Measurements from ENCODE around the gene RNF135.
"Not testable (repeated sequence)": the region's sequence is repeated elsewhere in the genome, so short reads cannot be mapped to it uniquely, and the experiment has no call there.

Gene RNF135

GRCh38 chr17:31002047-31002446, 31.2 kb downstream of the RNF135 start:
- Histone ChIP-seq H3K36me3 (ENCODE audit: control insufficient read depth, insufficient read depth, low read length) (peaks cover 2% of the 10 kb centered on the region; the same call in 1 of the 2 replicates), H3K9me3 (ENCODE audit: control insufficient read depth, insufficient read depth, low read length) (no peaks in the 10 kb centered on the region), H3K4me3 (ENCODE audit: low read length) (no peak overlapping the region), H3K27me3 (ENCODE audit: control insufficient read depth, insufficient read depth, low read length) (no peaks in the 10 kb centered on the region), H3K4me1 (ENCODE audit: control insufficient read depth, insufficient read depth, low read length) (no peaks in the 10 kb centered on the region; the same call in 1 of the 2 replicates), H3K27ac (ENCODE audit: low read length) (no peak overlapping the region)
- no CpG with 5 or more reads among the region's 7 CpGs for WGBS (ENCODE audit: insufficient coverage, insufficient read length)
- no peak for DNase-seq (ENCODE audit: low read depth, low spot score)

DNA sequence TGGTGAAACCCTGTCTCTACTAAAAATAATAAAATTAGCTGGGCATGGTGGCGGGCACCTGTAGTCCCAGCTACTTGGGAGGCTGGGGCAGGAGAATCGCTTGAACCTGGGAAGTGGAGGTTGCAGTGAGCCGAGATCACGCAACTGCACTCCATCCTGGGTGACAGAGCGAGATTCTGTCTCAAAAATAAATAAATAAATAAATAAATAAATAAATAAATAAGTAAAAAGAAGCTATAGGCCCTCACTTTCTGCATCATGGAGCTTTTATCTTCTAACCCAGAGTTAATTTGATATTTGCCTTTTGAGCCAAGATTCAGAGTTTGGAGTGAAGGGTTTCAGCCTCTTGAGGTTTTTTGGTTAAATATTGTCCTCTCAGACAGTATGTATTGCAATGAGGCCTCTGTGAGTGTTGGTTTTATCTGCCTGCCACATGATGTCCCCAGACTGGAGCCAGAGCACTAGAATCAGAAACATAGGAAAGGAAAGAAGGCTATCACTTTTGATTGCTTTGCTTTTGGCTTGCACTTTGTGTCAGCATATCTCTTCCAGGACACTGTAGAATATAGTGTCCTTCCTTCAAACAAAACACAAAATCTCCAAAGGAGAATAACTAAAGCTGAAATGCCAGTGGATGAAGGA, 32.5 kb downstream of the RNF135 start:
- Histone ChIP-seq H3K27me3 (ENCODE audit: control insufficient read depth, insufficient read depth, low read length) (no peaks in the 10 kb centered on the region), H3K4me1 (ENCODE audit: control insufficient read depth, insufficient read depth, low read length) (peaks cover 1% of the 10 kb centered on the region; the same call in 1 of the 2 replicates), H3K4me3 (ENCODE audit: low read length) (no peak overlapping the region), H3K36me3 (ENCODE audit: control insufficient read depth, insufficient read depth, low read length) (no peaks in the 10 kb centered on the region), H3K27ac (ENCODE audit: low read length) (no peak overlapping the region), H3K9me3 (ENCODE audit: control insufficient read depth, insufficient read depth, low read length) (no peaks in the 10 kb centered on the region)
- WGBS (ENCODE audit: insufficient coverage, insufficient read length) = no CpG with 5 or more reads among the region's 5 CpGs
- DNase-seq (ENCODE audit: low read depth, low spot score) = no peak

DNA sequence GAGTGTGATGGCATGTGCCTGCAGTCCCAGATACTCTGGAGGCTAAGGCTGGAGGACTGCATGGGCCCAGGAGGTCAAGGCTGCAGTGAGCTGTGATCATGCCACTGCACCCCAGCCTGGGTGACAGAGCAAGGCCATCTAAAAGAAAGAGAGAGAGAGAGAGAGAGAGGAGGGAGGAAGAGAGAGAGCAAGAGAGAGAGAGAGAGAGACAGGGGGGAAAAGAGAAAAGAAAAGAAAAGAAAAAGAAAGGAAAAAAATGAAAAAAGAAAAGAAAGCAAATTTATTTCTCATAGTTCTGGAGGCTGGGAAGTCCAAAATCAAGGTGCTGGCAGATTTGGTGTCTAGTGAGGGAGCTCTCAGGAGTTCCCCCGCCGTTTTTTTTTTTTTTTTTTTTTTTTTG, 33.3 kb downstream of the RNF135 start:
- WGBS (ENCODE audit: insufficient coverage, insufficient read length) = no CpG with 5 or more reads among the region's 2 CpGs
- no peak for DNase-seq (ENCODE audit: low read depth, low spot score)
- Histone ChIP-seq H3K9me3 (ENCODE audit: control insufficient read depth, insufficient read depth, low read length) (no peaks in the 10 kb centered on the region), H3K36me3 (ENCODE audit: control insufficient read depth, insufficient read depth, low read length) (no peaks in the 10 kb centered on the region), H3K4me3 (ENCODE audit: low read length) (no peak overlapping the region), H3K27ac (ENCODE audit: low read length) (no peak overlapping the region), H3K4me1 (ENCODE audit: control insufficient read depth, insufficient read depth, low read length) (0 out of 2 replicates have a peak, but pooled peaks cover 1% of the 10 kb centered on the region), H3K27me3 (ENCODE audit: control insufficient read depth, insufficient read depth, low read length) (no peaks in the 10 kb centered on the region)

DNA sequence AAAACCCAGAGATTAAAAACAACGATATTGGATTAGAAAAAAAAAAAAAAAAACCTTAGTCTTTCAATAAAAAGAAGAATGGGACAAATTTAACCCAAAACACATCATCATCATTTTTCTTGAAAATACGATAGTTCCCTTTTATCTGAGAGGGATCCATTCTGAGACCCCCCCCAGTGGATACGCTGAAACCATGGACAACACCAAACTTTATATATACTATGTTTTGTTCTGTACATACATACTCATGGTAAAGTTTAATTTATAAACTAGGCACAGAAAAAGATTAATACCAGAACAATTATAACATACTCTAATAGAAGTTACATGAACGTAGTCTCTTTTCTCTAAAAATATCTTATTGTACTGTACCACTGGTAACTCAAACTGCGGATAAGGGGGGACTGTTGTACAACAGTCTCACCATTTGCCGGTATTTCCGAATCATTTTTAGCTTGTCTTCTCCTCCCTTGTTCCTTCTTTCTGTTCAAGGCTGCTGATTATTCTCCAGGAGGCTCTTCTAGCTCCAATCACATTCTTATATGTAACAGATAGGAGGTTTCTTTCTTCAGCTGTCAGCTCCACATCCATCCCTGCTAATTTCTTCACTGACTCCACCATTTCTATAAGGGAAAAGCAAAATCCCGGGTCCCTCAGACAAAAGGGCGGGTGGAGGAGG, 37.0 kb downstream of the RNF135 start:
- Histone ChIP-seq H3K27me3 (ENCODE audit: control insufficient read depth, insufficient read depth, low read length) (no peaks in the 10 kb centered on the region), H3K4me3 (ENCODE audit: low read length) (peak overlapping the region; percentile 76; the same call in 1 of the 2 replicates), H3K9me3 (ENCODE audit: control insufficient read depth, insufficient read depth, low read length) (no peaks in the 10 kb centered on the region), H3K27ac (ENCODE audit: low read length) (no peak overlapping the region), H3K4me1 (ENCODE audit: control insufficient read depth, insufficient read depth, low read length) (0 out of 2 replicates have a peak, but pooled peaks cover 1% of the 10 kb centered on the region), H3K36me3 (ENCODE audit: control insufficient read depth, insufficient read depth, low read length) (no peaks in the 10 kb centered on the region)
- WGBS (ENCODE audit: insufficient coverage, insufficient read length) = no CpG with 5 or more reads among the region's 9 CpGs
- no peak for DNase-seq (ENCODE audit: low read depth, low spot score)

DNA sequence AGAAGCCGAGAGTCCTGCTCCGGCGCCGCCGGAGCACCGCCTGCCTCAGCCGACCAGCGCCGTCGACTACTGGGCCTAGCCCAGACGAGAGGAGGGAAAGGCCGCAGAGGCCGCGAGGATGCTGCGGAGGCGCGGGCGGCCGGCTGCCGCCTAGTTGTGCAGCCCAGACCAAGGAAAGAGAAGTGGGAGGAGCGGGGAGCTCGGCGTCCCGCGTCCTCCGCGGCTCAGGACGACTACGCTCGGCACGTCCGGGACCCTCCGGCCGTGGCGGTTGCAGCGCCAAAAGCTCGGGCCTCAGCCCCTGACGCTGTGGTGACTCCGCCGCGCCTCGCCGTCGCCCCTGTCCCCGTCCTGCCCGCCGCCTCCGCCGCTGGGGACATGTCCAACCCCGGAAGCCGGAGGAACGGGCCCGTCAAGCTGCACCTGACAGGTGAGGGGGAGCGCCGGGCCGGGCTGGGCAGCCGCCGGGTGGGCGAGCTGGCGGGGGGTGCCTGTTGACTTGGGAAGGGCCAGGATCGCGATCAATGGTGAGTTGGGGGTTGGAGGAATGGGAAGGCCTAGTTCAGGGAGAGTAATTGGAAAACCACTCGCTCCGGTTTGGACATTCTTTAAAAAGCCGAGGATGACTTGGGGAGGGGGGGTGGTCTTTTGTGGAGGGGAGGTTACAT, 37.7 kb downstream of the RNF135 start:
- DNase-seq (ENCODE audit: low read depth, low spot score) = no peak
- H3K4me1 ChIP-seq (ENCODE audit: control insufficient read depth, insufficient read depth, low read length) = 0 out of 2 replicates have a peak, but pooled peaks cover 1% of the 10 kb centered on the region
- no peaks in the 10 kb centered on the region for H3K27me3 ChIP-seq (ENCODE audit: control insufficient read depth, insufficient read depth, low read length)
- no peaks in the 10 kb centered on the region for H3K36me3 ChIP-seq (ENCODE audit: control insufficient read depth, insufficient read depth, low read length)
- no CpG with 5 or more reads among the region's 65 CpGs for WGBS (ENCODE audit: insufficient coverage, insufficient read length)
- H3K9me3 ChIP-seq (ENCODE audit: control insufficient read depth, insufficient read depth, low read length) = no peaks in the 10 kb centered on the region
- H3K27ac ChIP-seq (ENCODE audit: low read length) = no peak overlapping the region
- peak overlapping the region; percentile 76; the same call in 1 of the 2 replicates for H3K4me3 ChIP-seq (ENCODE audit: low read length)

DNA sequence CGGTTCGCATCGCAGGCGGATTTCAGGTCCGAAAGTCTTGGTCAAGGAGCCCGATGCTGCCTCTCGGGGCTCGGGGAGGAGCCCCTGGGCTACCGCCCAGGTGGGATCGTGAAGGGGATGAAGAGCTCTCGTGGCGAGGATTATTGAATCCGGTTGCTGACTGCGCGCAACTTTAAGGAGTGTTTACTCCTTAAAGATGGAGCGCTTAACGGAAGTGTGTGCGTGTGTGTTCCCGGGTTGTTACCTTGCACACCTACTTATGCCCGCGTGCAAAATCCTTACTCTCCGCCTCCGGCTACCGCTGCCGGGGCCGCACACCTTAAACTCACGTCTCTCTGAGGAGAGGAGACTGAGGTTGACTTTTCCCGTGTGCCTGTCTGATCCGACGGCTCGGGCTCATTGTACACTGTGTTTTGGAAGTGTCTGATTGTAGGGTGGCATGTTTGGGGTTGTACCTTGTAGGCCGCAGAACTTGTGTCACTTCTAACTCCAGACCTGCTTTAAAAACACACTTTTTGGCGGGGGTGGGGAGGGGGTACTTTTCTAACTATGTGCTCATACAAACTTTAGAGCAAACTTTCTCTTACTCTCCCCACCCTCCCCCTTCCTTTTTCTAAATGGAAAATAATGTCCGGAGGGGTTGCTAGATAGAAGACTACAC, 38.3 kb downstream of the RNF135 start:
- H3K4me3 ChIP-seq (ENCODE audit: low read length) = peak overlapping the region; percentile 76; the same call in 1 of the 2 replicates
- H3K27ac ChIP-seq (ENCODE audit: low read length); H3K36me3 ChIP-seq (ENCODE audit: control insufficient read depth, insufficient read depth, low read length); DNase-seq (ENCODE audit: low read depth, low spot score); H3K9me3 ChIP-seq (ENCODE audit: control insufficient read depth, insufficient read depth, low read length); H3K4me1 ChIP-seq (ENCODE audit: control insufficient read depth, insufficient read depth, low read length); H3K27me3 ChIP-seq (ENCODE audit: control insufficient read depth, insufficient read depth, low read length): not testable (repeated sequence)
- no CpG with 5 or more reads among the region's 34 CpGs for WGBS (ENCODE audit: insufficient coverage, insufficient read length)

GRCh38 chr17:31010014-31010413, 39.2 kb downstream of the RNF135 start:
- H3K36me3 ChIP-seq (ENCODE audit: control insufficient read depth, insufficient read depth, low read length); H3K27me3 ChIP-seq (ENCODE audit: control insufficient read depth, insufficient read depth, low read length); H3K4me3 ChIP-seq (ENCODE audit: low read length); H3K4me1 ChIP-seq (ENCODE audit: control insufficient read depth, insufficient read depth, low read length); H3K9me3 ChIP-seq (ENCODE audit: control insufficient read depth, insufficient read depth, low read length); DNase-seq (ENCODE audit: low read depth, low spot score); H3K27ac ChIP-seq (ENCODE audit: low read length): not testable (repeated sequence)
- no CpG with 5 or more reads among the region's 3 CpGs for WGBS (ENCODE audit: insufficient coverage, insufficient read length)

DNA sequence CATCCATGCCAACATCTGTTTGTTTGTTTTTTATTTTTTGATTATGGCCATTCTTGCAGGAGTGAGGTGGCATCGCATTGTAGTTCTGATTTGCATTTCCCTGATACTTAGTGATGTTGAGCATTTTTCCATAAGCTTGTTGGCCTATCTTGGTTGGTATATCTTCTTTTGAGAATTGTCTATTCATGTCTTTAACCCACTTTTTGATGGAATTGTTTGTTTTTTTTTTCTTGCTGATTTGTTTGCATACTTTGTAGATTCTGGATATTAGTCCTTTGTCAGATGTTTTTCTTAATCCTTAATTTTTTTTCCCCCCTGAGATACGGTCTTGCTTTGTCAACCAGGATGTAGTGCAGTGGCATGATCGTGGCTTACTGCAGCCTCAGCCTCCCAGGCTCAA, 43.0 kb downstream of the RNF135 start:
- no peaks in the 10 kb centered on the region for H3K27me3 ChIP-seq (ENCODE audit: control insufficient read depth, insufficient read depth, low read length)
- no peak for DNase-seq (ENCODE audit: low read depth, low spot score)
- H3K4me3 ChIP-seq (ENCODE audit: low read length) = no peak overlapping the region
- no CpG with 5 or more reads among the region's 3 CpGs for WGBS (ENCODE audit: insufficient coverage, insufficient read length)
- H3K4me1 ChIP-seq (ENCODE audit: control insufficient read depth, insufficient read depth, low read length) = no peaks in the 10 kb centered on the region
- H3K27ac ChIP-seq (ENCODE audit: low read length) = no peak overlapping the region
- H3K36me3 ChIP-seq (ENCODE audit: control insufficient read depth, insufficient read depth, low read length) = no peaks in the 10 kb centered on the region
- H3K9me3 ChIP-seq (ENCODE audit: control insufficient read depth, insufficient read depth, low read length) = no peaks in the 10 kb centered on the region

DNA sequence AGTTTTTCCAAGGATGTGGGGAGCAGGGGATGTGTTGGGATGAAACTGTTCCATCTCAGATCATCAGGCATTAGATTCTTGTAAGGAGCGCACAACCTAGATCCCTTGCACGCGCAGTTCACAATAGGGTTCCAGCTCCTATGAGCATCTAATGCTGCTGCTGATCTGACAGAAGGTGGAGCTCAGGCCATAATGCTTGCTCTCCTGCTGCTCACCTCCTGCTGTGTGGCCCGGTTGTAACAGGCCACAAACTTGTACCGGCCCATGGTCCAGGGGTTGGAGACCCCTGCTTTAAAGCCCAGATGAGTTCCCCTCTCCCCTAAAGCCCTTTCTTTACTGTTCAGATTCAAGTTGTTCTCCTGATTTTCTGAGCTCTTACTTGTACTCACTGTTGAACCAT, 44.8 kb downstream of the RNF135 start:
- WGBS (ENCODE audit: insufficient coverage, insufficient read length) = no CpG with 5 or more reads among the region's 5 CpGs

DNA sequence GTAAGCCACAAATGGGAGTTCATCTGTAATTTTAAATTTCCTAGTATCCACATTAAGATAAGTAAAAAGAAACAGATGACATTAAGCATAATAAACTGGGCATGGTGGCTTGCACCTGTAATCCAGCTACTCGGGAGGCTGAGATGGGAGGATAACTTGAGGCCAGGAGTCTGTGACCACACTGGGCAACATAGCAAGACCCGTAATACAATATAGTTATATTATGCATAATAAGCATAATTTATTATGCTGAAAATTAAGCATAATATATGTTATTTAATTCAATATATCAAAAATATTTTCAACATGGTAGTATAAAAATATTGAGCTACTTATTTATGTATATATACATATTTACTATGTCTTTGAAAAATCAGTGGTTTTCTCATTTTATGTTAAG, 48.2 kb downstream of the RNF135 start:
- H3K4me1 ChIP-seq (ENCODE audit: control insufficient read depth, insufficient read depth, low read length) = no peaks in the 10 kb centered on the region
- DNase-seq (ENCODE audit: low read depth, low spot score) = no peak
- no peak overlapping the region for H3K4me3 ChIP-seq (ENCODE audit: low read length)
- no peaks in the 10 kb centered on the region for H3K36me3 ChIP-seq (ENCODE audit: control insufficient read depth, insufficient read depth, low read length)
- no peaks in the 10 kb centered on the region for H3K27me3 ChIP-seq (ENCODE audit: control insufficient read depth, insufficient read depth, low read length)
- no peaks in the 10 kb centered on the region for H3K9me3 ChIP-seq (ENCODE audit: control insufficient read depth, insufficient read depth, low read length)
- WGBS (ENCODE audit: insufficient coverage, insufficient read length) = no CpG with 5 or more reads among the region's 2 CpGs
- H3K27ac ChIP-seq (ENCODE audit: low read length) = no peak overlapping the region

More for the DNA sequence above, 44.8 kb downstream of the RNF135 start:
- DNase-seq (ENCODE audit: low read depth, low spot score) = no peak
- H3K9me3 ChIP-seq (ENCODE audit: control insufficient read depth, insufficient read depth, low read length) = no peaks in the 10 kb centered on the region
- no peak overlapping the region for H3K27ac ChIP-seq (ENCODE audit: low read length)
- H3K27me3 ChIP-seq (ENCODE audit: control insufficient read depth, insufficient read depth, low read length) = no peaks in the 10 kb centered on the region
- H3K36me3 ChIP-seq (ENCODE audit: control insufficient read depth, insufficient read depth, low read length) = no peaks in the 10 kb centered on the region
- no peaks in the 10 kb centered on the region for H3K4me1 ChIP-seq (ENCODE audit: control insufficient read depth, insufficient read depth, low read length)
- no peak overlapping the region for H3K4me3 ChIP-seq (ENCODE audit: low read length)
